ENCODE measurements around the gene RHEB. TPM values are rescaled to one million over a fixed set of nuclear protein-coding genes. Genes with fewer than 3 reads are reported as not detected.

The RHEB gene
- total and polyA plus RNA-seq, 11 donors, result 81.4 to 155 (median 106) TPM

DNA sequence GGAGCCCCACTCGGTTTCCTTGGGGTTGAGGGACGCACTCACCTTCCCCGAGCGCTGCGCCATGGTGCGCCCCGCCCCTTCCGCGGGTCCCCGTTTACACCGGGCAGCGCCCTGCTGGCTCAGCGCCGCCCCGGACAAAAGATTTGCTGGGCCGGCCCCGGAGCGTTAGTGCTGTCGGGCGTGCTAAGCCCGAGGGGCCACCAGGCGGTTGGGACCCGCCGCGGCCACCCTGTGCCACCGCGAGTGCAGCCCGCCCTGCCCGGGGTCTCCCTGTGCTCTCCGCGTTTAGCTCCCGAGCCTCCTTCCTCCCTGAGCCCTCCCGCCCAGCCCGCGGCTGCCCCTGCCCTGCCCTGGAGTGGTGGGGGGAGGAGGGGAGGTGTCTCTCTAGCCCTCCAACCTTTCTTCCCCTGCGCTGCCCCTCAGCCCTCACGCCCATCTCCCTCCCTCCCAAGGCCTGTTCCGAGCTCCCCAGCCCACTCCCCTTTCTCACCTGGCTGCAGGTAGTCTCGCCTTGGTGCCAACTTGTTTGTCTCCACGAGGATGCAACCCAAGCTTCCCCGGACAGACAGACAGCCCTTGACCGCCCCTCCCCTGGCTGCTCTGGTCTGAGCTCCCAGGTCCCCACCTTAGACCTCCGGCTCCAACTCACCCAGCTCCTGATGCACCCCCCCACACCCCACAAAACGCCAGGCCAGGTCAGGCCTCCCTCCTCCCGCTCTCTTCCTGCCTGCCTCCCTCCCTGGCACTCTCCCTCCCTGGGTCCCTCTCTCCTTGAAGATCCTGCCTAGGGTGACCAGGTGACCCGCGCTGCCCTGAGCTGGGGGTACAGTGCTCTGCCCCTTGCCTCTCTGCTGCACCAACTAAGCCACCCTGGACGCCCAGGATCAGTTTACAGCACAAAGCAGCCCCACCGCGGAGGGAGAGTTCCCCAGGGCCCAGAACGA lies 79.6 kb downstream of the RHEB start, which contains the start of gene CRYGN:
TSS of gene CRYGN (minus strand) at position 287 of the 944 bp plus-strand sequence. CDS start at position 63, 224 bp downstream.
- intact Hi-C loops (cut with DNase I), result loop anchor here in 2 of 10 donors (10.0 kb wide), 1 partner anchor 55 kb away; no protein-coding TSS in a partner anchor
- H3K4me3 ChIP-seq, result peak within 1 kb of the TSS in 10 of 12 donors; percentile 27 to 42 (median 35)
- no peaks in the 10 kb centered on the region for H3K36me3 ChIP-seq
- WGBS, 4 donors, result 15 to 32% (median 24%) methylated on average over 24 to 51 of the region's 51 CpGs
- H3K27me3 ChIP-seq, result peaks cover 0 to 32% (median 6%) of the 10 kb centered on the region in 9 donors
- H3K27ac ChIP-seq, result peak within 1 kb of the TSS in 1 of 12 donors; percentile 55
- no peaks in the 10 kb centered on the region for H3K9me3 ChIP-seq
- ATAC-seq (peak in 1 of 4 donors; percentile 17), DNase-seq (no peak)
- peaks cover 0 to 18% (median 9%) of the 10 kb centered on the region in 12 donors for H3K4me1 ChIP-seq
- TF ChIP-seq POLR2A (IDR thresholded peaks at IDR 0.05) (no peak), CTCF (IDR thresholded peaks at IDR 0.05) (no peak)

DNA sequence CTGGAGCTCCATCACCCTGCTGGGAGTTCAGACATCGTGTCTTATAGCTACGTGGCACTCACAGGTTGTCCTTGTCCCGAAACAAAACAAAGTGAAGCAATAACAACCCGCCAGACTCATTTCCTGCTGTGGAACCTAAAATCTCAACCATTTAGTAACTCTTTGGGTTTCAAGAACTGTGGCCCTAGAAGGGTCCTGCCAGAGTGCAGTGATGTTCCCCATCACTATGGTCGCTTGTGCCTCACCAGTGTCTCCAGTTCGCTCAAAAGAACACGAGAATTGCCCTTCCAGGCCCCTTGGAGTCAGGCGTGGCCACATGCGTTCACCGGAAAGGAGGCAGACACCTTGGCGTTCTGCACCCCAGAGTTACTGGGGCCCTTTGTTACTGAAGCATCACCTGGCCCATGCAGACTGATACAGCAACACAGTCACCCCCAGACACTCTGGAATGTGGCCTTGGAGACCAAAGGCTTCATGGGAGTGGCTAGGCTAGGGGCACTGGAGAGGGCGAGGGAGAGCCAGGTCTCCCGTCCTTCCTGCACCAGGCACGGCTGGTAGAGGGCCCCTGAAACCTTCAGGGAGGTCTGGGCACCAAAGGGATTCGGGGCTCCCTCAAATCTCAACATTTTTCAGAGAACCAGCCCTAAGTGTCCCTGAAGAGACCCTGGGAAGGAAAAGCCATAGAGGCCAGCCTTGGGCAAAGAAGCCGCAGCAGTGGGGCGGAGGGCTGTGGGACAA lies 80.7 kb downstream of the RHEB start:
- Histone ChIP-seq H3K4me3 (no peak overlapping the region), H3K9me3 (no peaks in the 10 kb centered on the region), H3K27ac (no peak overlapping the region), H3K36me3 (no peaks in the 10 kb centered on the region), H3K27me3 (peaks cover 0 to 32% (median 6%) of the 10 kb centered on the region in 9 donors), H3K4me1 (peaks cover 0 to 18% (median 9%) of the 10 kb centered on the region in 12 donors)
- DNase-seq (no peak), ATAC-seq (no peak)
- intact Hi-C loops (cut with DNase I), result loop anchor here in 2 of 10 donors (10.0 kb wide), 1 partner anchor 54 kb away; no protein-coding TSS in a partner anchor
- 91 to 95% (median 93%) methylated on average over 17 of the region's 17 CpGs for WGBS, 4 donors
- TF ChIP-seq POLR2A (IDR thresholded peaks at IDR 0.05), result no peak
- no peak for TF ChIP-seq CTCF (IDR thresholded peaks at IDR 0.05)

DNA sequence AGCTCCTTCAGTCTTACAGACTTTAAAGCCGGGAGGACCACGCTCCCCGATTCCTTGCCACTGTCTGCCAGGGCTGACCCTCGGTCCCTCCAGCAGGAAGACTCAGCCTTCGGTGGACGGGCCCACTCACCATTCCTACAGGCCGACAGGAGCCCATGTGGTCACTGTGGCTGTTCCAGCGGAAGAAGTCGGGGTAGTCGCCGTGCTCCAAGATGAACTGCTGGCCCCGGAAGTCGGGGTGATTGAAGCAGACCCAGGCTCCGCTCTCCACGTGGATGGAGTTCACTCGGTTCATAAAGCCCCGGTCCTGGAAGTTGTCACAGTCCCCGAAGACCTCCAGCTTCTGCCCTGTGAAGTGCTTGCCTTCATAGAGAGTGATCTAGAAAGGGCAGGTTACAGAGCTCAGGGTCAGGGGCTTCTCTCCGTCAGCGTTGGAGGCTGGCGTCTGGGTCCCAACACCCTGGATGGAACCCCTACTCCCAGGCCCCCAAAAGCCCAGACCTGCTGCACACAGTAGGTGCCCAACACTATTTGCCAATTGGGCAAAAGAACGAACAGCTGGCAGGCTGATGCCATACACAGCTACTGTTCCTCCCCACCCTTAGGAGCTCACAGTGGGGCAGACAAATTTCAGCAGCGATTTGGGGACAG lies 81.7 kb downstream of the RHEB start:
- WGBS, 4 donors, result 87 to 93% (median 91%) methylated on average over 23 of the region's 23 CpGs
- intact Hi-C loops (cut with DNase I), result loop anchor here in 2 of 10 donors (10.0 kb wide), 1 partner anchor 53 kb away; no protein-coding TSS in a partner anchor
- Histone ChIP-seq H3K4me3 (no peak overlapping the region), H3K27ac (no peak overlapping the region), H3K4me1 (peaks cover 0 to 18% (median 9%) of the 10 kb centered on the region in 12 donors), H3K36me3 (no peaks in the 10 kb centered on the region), H3K9me3 (no peaks in the 10 kb centered on the region), H3K27me3 (peaks cover 0 to 32% (median 6%) of the 10 kb centered on the region in 9 donors)
- ATAC-seq, result no peak
- DNase-seq, result no peak
- TF ChIP-seq POLR2A (IDR thresholded peaks at IDR 0.05) (no peak), CTCF (IDR thresholded peaks at IDR 0.05) (no peak)

Data from heart left ventricle (tissue), 16 donors.